GM12873 (cell line): ENCODE measurements around the gene KPNB1.

Experiments used
- CTCF ChIP-seq: IDR thresholded peaks from 2 replicates; pipeline ENCODE4 v1.5.1; 2012; ENCODE audit warnings: low read depth, mild to moderate bottlenecking, moderate library complexity, low read length, control low read depth; ENCODE audit not compliant: insufficient read depth; ENCODE audit errors: missing control alignments

KPNB1 gene

DNA sequence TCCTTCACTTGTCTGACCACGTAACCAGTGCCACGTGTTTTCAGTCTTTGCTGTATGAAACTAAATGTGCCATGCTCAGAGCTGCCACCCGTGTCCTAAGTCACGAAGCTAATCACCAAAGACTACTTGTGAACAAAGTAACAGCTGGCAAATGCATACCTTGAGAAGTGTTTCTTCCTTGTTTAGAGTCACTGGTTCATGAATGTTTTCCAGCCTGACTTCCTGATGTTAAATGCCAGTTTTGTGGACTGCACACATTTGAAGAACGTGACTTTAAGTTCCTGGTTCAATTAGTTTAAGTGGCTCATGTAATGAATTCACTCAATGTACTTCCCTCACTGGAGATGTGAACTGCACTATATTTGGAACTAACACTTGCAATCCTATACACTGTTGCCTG, 19.9 kb upstream of the KPNB1 start:
- no peak for TF ChIP-seq CTCF

DNA sequence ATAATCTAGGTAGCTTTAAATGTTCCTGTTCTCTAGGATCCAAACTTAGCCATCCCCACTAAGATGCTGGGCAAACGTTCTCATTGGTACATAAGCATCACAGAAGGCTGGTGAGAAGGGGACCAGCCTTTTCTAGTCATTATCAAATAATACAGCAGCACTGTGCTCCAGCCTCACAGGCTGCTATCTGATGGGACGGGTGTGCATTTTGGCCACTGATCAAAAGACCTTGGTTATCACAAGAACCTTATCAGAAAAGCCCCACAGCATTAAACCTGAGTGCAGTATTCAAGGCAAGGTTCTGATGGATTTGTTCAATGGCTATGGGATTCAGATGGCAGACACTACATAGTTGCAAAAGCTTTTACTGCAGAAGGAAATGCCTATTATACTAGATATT, 19.1 kb upstream of the KPNB1 start:
- TF ChIP-seq CTCF, result no peak

GRCh38 chr17:47632991-47633390, 16.7 kb upstream of the KPNB1 start:
- TF ChIP-seq CTCF, result no peak

GRCh38 chr17:47633996-47634395, 15.7 kb upstream of the KPNB1 start:
- no peak for TF ChIP-seq CTCF

DNA sequence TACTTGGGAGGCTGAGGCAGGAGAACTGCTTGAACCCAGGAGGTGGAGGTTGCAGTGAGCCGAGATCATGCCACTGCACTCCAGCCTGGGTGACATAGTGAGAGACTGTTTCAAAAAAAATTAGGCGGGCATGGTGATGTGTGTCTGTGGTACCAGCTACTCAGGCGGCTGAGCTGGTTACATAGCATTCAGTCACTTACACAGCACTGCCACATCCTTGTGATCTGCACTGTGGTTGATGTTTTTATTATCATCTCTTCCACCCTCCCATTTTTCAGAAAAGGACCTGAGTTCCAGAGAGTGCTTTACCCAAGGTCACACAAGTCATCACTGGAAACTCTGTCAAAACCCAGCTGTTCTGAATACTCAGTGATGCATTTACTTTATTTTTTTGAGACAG, 14.8 kb upstream of the KPNB1 start:
- TF ChIP-seq CTCF, result no peak

DNA sequence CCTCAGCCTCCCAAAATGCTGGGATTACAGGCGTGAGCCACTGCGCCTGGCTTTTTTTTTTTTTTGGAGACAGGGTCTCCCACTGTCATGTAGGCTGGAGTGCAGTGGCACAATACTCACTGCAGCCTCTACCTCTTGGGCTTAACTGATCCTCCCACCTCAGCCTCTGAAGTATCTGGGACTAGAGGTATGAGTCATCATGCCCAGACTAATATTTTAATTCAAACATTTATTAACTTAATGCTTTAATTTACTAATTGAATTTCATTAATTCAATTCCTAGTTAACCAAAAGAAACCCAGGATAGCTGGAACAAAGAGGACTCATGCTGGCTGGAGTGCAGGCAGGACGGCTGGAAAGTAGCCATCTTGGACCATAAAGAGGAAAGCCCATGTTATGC, 14.0 kb upstream of the KPNB1 start:
- no peak for TF ChIP-seq CTCF

DNA sequence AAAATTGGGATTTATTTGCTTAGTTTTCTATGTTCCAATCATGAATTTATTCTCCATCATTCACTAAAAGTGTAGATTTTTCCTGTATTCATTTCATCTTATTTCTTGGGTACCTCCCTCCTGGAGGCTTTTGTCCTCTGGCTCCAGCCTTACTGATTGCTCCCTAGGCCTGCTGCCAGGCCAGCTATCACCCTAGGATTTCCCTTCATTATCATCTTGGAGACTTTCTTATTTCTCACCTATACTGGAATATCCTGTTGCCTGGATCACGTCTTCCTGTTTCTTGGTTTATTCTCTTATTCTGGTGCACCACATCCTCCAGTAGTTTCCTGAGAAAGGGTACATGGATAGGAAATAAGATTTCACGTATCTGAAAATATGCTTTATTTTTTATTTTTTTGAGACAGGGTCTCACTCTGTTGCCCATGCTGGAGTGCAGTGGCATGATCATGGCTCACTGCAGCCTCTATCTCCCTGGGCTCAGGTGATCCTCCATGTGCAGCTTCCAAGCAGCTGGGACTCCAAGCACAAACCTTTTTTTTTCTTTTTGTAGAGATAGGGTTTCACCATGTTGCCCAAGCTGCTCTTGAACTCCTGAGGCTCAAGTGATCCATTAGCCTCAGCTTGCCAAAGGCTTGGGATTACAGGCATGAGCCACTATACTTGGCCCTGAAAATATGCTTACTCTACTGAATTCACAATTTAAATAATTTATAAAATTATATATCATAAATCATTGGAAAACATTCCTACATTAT, 13.3 kb upstream of the KPNB1 start:
- no peak for TF ChIP-seq CTCF
